Astrocyte of the hippocampus (primary cell): ENCODE measurements around the gene SDS.

Source experiments
- DNase-seq: peaks from one replicate; pipeline ENCODE4 v3.0.0; 2011; ENCODE audit warnings: low read depth, low spot score

SDS gene

DNA sequence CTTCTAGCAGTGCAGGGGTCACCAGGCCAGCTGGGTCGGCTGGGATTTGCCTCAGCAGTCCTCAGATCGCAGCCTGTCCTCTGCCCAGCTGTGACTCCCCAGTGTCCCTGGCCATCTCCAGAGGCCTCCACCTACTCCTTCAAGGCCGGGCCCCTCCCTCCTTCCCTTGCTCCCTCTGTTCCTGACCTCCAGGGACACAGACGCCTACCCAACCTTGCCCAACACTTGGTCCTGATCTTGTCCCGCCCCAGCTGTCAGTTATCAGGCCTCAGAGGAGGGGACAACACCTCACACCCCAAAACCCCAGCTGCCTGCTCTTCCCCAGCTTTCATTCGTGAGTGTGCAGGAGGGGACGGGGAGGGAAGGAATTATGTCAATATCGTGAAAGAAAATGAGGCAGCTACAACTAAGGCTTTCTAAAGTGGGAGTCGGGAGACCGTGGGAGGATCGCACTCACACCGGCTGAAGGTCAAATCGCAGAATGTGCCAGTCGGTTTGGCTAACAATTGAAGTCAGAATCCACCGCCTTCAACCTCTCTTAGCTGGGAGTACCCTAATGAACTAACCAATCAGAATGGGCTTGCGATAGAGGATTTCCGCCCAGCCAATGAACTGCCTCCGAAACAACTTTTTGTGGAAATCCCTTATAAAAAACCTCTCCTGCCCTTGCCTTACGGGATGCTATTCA, 54.7 kb downstream of the SDS start:
- peak; percentile 25 for DNase-seq

DNA sequence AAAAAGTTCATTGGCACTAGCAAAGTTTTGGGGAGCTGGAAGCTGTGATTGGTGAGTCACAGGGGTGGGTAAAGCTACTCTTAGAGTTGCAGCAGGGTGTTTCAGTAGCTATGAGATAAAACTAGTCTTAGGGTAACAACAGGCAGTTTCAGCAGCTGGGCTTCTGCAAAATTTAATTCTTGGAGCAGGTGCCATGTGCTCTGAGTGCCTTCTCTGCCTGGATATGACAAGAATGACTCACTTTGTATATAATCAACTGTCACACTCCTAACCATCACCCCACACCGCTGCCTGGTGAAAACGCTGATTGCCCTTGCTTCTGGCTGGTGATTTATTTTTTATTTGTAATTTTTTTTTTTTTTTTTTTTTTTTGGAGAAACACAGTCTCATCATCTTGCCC, 55.8 kb downstream of the SDS start:
- no peak for DNase-seq

DNA sequence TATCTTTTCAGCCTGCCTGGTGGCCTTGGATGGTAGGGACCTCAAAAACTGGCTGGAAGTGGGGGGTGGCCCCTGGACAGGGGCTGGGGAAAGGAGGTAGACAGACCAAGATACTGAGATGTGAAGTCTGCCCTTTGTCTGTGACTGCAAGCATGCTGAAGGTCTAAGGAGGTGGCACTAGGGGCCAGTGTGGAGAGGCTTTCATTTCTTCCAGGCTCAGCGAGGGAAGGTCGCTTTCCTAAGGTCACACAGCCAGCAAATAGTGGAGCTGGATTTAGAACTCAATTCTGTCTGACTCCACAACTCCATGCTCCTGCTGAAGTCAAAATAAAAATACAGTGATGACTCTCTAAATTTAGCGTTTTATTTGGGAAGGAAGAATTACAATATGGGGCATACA, 56.6 kb downstream of the SDS start:
- no peak for DNase-seq

DNA sequence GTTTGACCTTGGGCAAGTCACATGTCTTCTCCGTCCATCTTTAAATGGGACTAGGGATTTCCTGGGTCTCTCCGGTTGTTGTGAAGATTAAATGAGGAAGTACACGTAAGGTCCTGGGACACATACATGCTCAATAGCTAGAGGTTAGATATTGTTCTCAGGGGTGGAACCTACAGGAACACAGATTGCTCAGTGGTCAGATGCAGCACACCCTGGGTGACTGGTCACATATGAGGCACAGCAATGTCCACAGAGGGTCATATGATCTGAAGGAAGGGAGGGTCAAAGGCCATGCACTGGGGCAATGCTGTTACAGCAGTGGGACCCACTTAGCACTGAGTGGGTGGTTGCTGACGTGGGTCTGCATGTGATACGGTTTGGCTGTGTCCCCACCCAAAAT, 57.3 kb downstream of the SDS start:
- no peak for DNase-seq

DNA sequence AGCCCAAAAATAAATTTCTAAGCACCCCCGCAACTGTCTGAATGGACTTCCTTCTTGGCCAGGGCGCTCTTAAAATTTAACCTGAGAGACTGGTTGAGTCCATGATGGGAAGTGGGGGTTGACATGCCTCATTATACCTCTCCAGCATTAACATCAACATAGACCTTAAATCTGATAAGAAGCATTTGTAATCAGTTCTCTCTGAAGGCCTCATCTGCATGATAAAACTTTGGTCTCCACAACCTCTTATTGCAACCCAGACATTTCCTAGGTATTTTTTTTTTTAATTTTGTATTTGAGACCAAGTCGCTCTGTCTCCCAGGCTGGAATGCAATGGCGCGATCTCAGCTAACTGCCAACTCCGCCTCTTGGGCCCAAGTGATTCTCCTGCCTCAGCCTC, 58.4 kb downstream of the SDS start:
- no peak for DNase-seq
